Measurements from ENCODE around the gene FUZ.

FUZ gene

DNA sequence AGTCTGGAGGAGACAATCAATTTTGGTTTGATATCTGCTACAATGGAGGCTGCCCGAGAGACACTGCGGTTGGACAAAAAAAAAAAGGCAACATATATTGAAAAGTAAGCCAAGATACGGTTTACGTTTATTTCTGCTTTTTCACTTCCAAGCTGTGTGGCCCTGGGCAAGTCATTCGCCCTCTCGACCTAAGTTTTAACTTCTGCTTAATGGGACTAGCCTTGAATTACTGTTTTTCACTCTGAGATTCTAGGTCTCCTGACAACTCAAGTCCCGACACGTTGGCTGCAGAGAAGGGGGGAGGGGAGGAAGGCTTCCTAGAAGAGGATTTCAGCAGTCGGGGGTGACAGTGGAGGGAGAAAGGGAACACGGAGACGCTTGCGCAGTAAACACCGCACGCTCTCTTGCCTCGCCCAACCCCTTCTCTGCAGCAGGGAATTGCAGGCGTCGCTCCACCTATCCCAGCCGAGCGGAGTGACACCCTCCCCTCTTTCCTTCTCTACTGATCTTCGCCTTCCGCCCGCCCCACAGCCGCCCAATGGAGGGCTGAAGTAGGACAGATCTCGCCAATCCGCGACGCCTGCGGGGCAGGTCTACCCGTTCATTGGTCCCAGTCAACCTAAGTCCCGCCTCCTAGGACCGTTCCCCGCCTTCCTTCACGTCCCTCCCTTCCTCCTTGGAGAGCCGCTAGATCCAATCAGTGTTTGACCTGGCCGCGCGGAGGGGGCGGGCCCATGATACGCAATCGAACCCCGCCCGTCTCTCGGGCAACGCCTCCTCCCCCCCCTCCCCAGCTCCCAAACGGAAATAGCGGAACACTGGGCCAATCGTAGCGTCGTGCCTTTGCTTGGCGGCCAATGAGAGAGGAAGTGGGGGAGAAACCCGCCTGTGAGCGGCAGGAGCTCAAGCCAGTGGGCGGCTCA lies 46.8 kb downstream of the FUZ start:
- H3K4me3 ChIP-seq (ENCODE audit: low read depth, low read length): peak overlapping the region; percentile 49
- TF ChIP-seq, protein P1, sequence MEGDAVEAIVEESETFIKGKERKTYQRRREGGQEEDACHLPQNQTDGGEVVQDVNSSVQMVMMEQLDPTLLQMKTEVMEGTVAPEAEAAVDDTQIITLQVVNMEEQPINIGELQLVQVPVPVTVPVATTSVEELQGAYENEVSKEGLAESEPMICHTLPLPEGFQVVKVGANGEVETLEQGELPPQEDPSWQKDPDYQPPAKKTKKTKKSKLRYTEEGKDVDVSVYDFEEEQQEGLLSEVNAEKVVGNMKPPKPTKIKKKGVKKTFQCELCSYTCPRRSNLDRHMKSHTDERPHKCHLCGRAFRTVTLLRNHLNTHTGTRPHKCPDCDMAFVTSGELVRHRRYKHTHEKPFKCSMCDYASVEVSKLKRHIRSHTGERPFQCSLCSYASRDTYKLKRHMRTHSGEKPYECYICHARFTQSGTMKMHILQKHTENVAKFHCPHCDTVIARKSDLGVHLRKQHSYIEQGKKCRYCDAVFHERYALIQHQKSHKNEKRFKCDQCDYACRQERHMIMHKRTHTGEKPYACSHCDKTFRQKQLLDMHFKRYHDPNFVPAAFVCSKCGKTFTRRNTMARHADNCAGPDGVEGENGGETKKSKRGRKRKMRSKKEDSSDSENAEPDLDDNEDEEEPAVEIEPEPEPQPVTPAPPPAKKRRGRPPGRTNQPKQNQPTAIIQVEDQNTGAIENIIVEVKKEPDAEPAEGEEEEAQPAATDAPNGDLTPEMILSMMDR (IDR thresholded peaks at IDR 0.05; ENCODE audit: insufficient read depth, low read depth, low read length, missing control alignments): no peak
- peak; percentile 100 for DNase-seq (ENCODE audit: low read depth)

DNA sequence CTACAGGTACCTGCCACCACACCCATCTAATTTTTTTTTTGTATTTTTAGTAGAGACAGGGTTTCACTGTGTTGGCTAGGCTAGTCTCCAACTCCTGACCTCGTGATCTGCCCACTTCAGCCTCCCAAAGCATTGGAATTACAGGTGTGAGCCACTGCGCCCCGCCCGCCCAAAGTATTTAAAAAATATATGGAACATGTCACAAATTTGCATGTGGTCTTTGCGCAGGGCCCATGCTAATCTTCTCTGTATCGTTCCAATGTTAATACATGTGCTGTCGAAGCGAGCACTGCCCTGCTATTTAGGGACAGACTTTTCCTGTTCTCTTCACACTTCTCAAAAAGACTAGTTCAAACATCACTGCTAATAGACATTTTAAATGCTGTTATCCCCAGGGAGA lies 48.8 kb downstream of the FUZ start:
- TF ChIP-seq, protein P1 (IDR thresholded peaks at IDR 0.05; ENCODE audit: insufficient read depth, low read depth, low read length, missing control alignments): no peak
- no peak overlapping the region for H3K4me3 ChIP-seq (ENCODE audit: low read depth, low read length)
- no peak for DNase-seq (ENCODE audit: low read depth)

DNA sequence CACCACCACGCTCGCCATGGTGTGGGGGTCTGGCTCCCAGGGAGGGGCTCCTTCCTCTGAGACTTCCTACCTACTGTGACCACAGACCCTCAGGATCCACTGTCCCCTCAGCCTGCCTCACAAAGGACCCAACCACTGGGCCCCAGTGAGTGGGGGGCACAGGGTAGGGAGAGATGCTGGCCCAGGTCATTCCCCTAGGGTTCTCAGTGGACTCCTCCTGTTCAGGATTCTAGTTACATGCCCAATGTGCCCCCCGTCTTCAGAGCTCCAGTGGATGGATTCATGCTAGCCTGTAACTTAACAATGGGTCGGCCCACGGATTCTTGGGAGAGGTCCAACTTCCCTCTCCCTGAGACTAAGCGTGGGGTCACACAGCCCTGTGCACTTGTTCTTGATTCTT lies 49.9 kb downstream of the FUZ start, which contains the start of gene TSKS:
TSKS (minus strand) TSS at position 77 of the 400 bp plus-strand sequence; CDS start at position 18, 59 bp downstream.
- H3K4me3 ChIP-seq (ENCODE audit: low read depth, low read length): no peak within 1 kb of the TSS
- no peak for DNase-seq (ENCODE audit: low read depth)
- TF ChIP-seq, protein P1 (IDR thresholded peaks at IDR 0.05; ENCODE audit: insufficient read depth, low read depth, low read length, missing control alignments): no peak

GRCh38 chr19:49761625-49762311 lies 51.3 kb downstream of the FUZ start:
- no peak overlapping the region for H3K4me3 ChIP-seq (ENCODE audit: low read depth, low read length)
- TF ChIP-seq, protein P1 (IDR thresholded peaks at IDR 0.05; ENCODE audit: insufficient read depth, low read depth, low read length, missing control alignments): peak; percentile 0
- DNase-seq (ENCODE audit: low read depth): no peak

GRCh38 chr19:49761249-49761624 lies 51.9 kb downstream of the FUZ start:
- no peak overlapping the region for H3K4me3 ChIP-seq (ENCODE audit: low read depth, low read length)
- no peak for DNase-seq (ENCODE audit: low read depth)
- TF ChIP-seq, protein P1 (IDR thresholded peaks at IDR 0.05; ENCODE audit: insufficient read depth, low read depth, low read length, missing control alignments): no peak

GRCh38 chr19:49758292-49758691 lies 54.8 kb downstream of the FUZ start:
- TF ChIP-seq, protein P1 (IDR thresholded peaks at IDR 0.05; ENCODE audit: insufficient read depth, low read depth, low read length, missing control alignments): no peak
- DNase-seq (ENCODE audit: low read depth): no peak
- H3K4me3 ChIP-seq (ENCODE audit: low read depth, low read length): no peak overlapping the region

Data from GM12865 (cell line).